Osteocyte (in vitro differentiated cells): ENCODE measurements around the gene GNG2. TPM values are rescaled to one million over a fixed set of nuclear protein-coding genes. Genes with fewer than 3 reads are reported as not detected.

Source experiments
- DNase-seq: peaks from one replicate; pipeline ENCODE4 v3.0.0; 2021; ENCODE audit warnings: mixed read lengths; ENCODE audit not compliant: unreplicated experiment; ENCODE audit errors: extremely low spot score
- H3K27ac Mint-ChIP-seq: one replicate; pipeline ENCODE4 v1.8.0; 2021; ENCODE audit warnings: mild to moderate bottlenecking, mixed read lengths; ENCODE audit not compliant: unreplicated experiment
- H3K27me3 Mint-ChIP-seq: one replicate; pipeline ENCODE4 v1.8.0; 2021; ENCODE audit warnings: mixed read lengths; ENCODE audit not compliant: unreplicated experiment
- H3K36me3 Mint-ChIP-seq: one replicate; pipeline ENCODE4 v1.8.0; 2021; ENCODE audit warnings: mixed read lengths; ENCODE audit not compliant: unreplicated experiment
- H3K4me1 Mint-ChIP-seq: one replicate; pipeline ENCODE4 v1.8.0; 2021; ENCODE audit warnings: mixed read lengths; ENCODE audit not compliant: unreplicated experiment
- H3K4me3 Mint-ChIP-seq: one replicate; pipeline ENCODE4 v1.8.0; 2021; ENCODE audit warnings: mild to moderate bottlenecking, moderate library complexity, mixed read lengths; ENCODE audit not compliant: unreplicated experiment
- H3K9me3 Mint-ChIP-seq: one replicate; pipeline ENCODE4 v1.8.0; 2021; ENCODE audit warnings: mixed read lengths; ENCODE audit not compliant: unreplicated experiment
- total RNA-seq: library from RNA; stranded (reverse); gene quantifications from 2 replicates; pipeline ENCODE4 v1.2.1, GENCODE V29; 2021
- TF ChIP-seq, protein P1 (sequence below): fragments of 200-600 bp; sonication (generic); IDR thresholded peaks from 2 replicates; pipeline ENCODE4 v1.5.0; 2021; ENCODE audit warnings: antibody characterized with exemption, mild to moderate bottlenecking, moderate library complexity

The GNG2 gene
- total RNA-seq, 1 donor from 2014 or later = 3.9 TPM

- Mint-ChIP-seq H3K27me3 (no peaks in the 10 kb centered on the region), H3K36me3 (peaks cover 55% of the 10 kb centered on the region), H3K4me1 (peaks cover 17% of the 10 kb centered on the region), H3K27ac (no peak overlapping the region), H3K9me3 (no peaks in the 10 kb centered on the region), H3K4me3 (no peak overlapping the region)
- TF ChIP-seq, protein P1, sequence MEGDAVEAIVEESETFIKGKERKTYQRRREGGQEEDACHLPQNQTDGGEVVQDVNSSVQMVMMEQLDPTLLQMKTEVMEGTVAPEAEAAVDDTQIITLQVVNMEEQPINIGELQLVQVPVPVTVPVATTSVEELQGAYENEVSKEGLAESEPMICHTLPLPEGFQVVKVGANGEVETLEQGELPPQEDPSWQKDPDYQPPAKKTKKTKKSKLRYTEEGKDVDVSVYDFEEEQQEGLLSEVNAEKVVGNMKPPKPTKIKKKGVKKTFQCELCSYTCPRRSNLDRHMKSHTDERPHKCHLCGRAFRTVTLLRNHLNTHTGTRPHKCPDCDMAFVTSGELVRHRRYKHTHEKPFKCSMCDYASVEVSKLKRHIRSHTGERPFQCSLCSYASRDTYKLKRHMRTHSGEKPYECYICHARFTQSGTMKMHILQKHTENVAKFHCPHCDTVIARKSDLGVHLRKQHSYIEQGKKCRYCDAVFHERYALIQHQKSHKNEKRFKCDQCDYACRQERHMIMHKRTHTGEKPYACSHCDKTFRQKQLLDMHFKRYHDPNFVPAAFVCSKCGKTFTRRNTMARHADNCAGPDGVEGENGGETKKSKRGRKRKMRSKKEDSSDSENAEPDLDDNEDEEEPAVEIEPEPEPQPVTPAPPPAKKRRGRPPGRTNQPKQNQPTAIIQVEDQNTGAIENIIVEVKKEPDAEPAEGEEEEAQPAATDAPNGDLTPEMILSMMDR = no peak
- DNase-seq = no peak
Observed at GRCh38 chr14:52011523-52011922, 151.1 kb downstream of the GNG2 start.

- peaks cover 55% of the 10 kb centered on the region for H3K36me3 Mint-ChIP-seq
- H3K4me3 Mint-ChIP-seq = no peak overlapping the region
- H3K27ac Mint-ChIP-seq = peak overlapping the region; percentile 47
- no peaks in the 10 kb centered on the region for H3K27me3 Mint-ChIP-seq
- H3K9me3 Mint-ChIP-seq = no peaks in the 10 kb centered on the region
- H3K4me1 Mint-ChIP-seq = peaks cover 19% of the 10 kb centered on the region
- no peak for DNase-seq
- TF ChIP-seq, protein P1 = no peak
Observed at GRCh38 chr14:52012635-52013034, 152.2 kb downstream of the GNG2 start.

GRCh38 chr14:52013984-52014600 lies 153.7 kb downstream of the GNG2 start:
- TF ChIP-seq, protein P1 = no peak
- H3K27ac Mint-ChIP-seq = no peak overlapping the region
- DNase-seq = no peak
- no peak overlapping the region for H3K4me3 Mint-ChIP-seq
- no peaks in the 10 kb centered on the region for H3K9me3 Mint-ChIP-seq
- H3K27me3 Mint-ChIP-seq = no peaks in the 10 kb centered on the region
- peaks cover 30% of the 10 kb centered on the region for H3K4me1 Mint-ChIP-seq
- H3K36me3 Mint-ChIP-seq = peaks cover 51% of the 10 kb centered on the region

GRCh38 chr14:52014601-52015267 lies 154.3 kb downstream of the GNG2 start:
- TF ChIP-seq, protein P1 = no peak
- H3K4me1 Mint-ChIP-seq = peaks cover 30% of the 10 kb centered on the region
- peaks cover 49% of the 10 kb centered on the region for H3K36me3 Mint-ChIP-seq
- no peak overlapping the region for H3K27ac Mint-ChIP-seq
- H3K9me3 Mint-ChIP-seq = no peaks in the 10 kb centered on the region
- no peak overlapping the region for H3K4me3 Mint-ChIP-seq
- DNase-seq = no peak
- H3K27me3 Mint-ChIP-seq = no peaks in the 10 kb centered on the region

- Mint-ChIP-seq H3K36me3 (peaks cover 50% of the 10 kb centered on the region), H3K9me3 (no peaks in the 10 kb centered on the region), H3K27ac (no peak overlapping the region), H3K27me3 (no peaks in the 10 kb centered on the region), H3K4me1 (peaks cover 31% of the 10 kb centered on the region), H3K4me3 (no peak overlapping the region)
- no peak for DNase-seq
- TF ChIP-seq, protein P1 = peak; percentile 52
Observed at GRCh38 chr14:52015411-52016030, 155.1 kb downstream of the GNG2 start.
